Measurements from ENCODE around the gene EGR1.
A peak's percentile ranks its signal among the peaks of the same experiment; 100 is the strongest.

Gene EGR1

GRCh38 chr5:138465261-138466124 is at the start of gene EGR1:
EGR1 (plus strand) TSS chr5:138465479; CDS start chr5:138465762, 283 bp downstream.
- H3K4me3 ChIP-seq (ENCODE audit: low read depth, low read length) = peak within 1 kb of the TSS; percentile 85
- peaks cover 10% of the 10 kb centered on the region for H3K4me1 ChIP-seq (ENCODE audit: control insufficient read depth, insufficient read depth, low read length)
- H3K27ac ChIP-seq (ENCODE audit: low read depth, low read length) = peak within 1 kb of the TSS; percentile 97
- peak within 1 kb of the TSS; percentile 89 for H3K9ac ChIP-seq (ENCODE audit: low read length)
- H3K9me3 ChIP-seq (ENCODE audit: control insufficient read depth, insufficient read depth, low read depth, low read length) = no peaks in the 10 kb centered on the region
- peaks cover 27% of the 10 kb centered on the region for H3K27me3 ChIP-seq (ENCODE audit: control insufficient read depth, insufficient read depth, low read length)
- H3K36me3 ChIP-seq (ENCODE audit: control insufficient read depth, insufficient read depth, low read length) = peaks cover 16% of the 10 kb centered on the region

GRCh38 chr5:138418444-138418843 is 46.8 kb upstream of the EGR1 start:
- Histone ChIP-seq H3K27me3 (ENCODE audit: control insufficient read depth, insufficient read depth, low read length) (no peaks in the 10 kb centered on the region), H3K9ac (ENCODE audit: low read length) (no peak overlapping the region), H3K4me1 (ENCODE audit: control insufficient read depth, insufficient read depth, low read length) (no peaks in the 10 kb centered on the region), H3K27ac (ENCODE audit: low read depth, low read length) (no peak overlapping the region), H3K4me3 (ENCODE audit: low read depth, low read length) (no peak overlapping the region), H3K36me3 (ENCODE audit: control insufficient read depth, insufficient read depth, low read length) (peaks cover 90% of the 10 kb centered on the region), H3K9me3 (ENCODE audit: control insufficient read depth, insufficient read depth, low read depth, low read length) (no peaks in the 10 kb centered on the region)

- Histone ChIP-seq H3K4me3 (ENCODE audit: low read depth, low read length) (no peak overlapping the region), H3K4me1 (ENCODE audit: control insufficient read depth, insufficient read depth, low read length) (no peaks in the 10 kb centered on the region), H3K9ac (ENCODE audit: low read length) (no peak overlapping the region), H3K36me3 (ENCODE audit: control insufficient read depth, insufficient read depth, low read length) (peaks cover 94% of the 10 kb centered on the region), H3K9me3 (ENCODE audit: control insufficient read depth, insufficient read depth, low read depth, low read length) (no peaks in the 10 kb centered on the region), H3K27me3 (ENCODE audit: control insufficient read depth, insufficient read depth, low read length) (no peaks in the 10 kb centered on the region), H3K27ac (ENCODE audit: low read depth, low read length) (no peak overlapping the region; the same call in 1 of the 2 replicates)
Measured at GRCh38 chr5:138425079-138425478, 40.2 kb upstream of the EGR1 start.

GRCh38 chr5:138435943-138436342 is 29.3 kb upstream of the EGR1 start:
- H3K27ac ChIP-seq (ENCODE audit: low read depth, low read length) = no peak overlapping the region
- H3K4me3 ChIP-seq (ENCODE audit: low read depth, low read length) = no peak overlapping the region
- no peaks in the 10 kb centered on the region for H3K9me3 ChIP-seq (ENCODE audit: control insufficient read depth, insufficient read depth, low read depth, low read length)
- peaks cover 18% of the 10 kb centered on the region for H3K4me1 ChIP-seq (ENCODE audit: control insufficient read depth, insufficient read depth, low read length)
- no peak overlapping the region for H3K9ac ChIP-seq (ENCODE audit: low read length)
- H3K27me3 ChIP-seq (ENCODE audit: control insufficient read depth, insufficient read depth, low read length) = no peaks in the 10 kb centered on the region
- H3K36me3 ChIP-seq (ENCODE audit: control insufficient read depth, insufficient read depth, low read length) = peaks cover 55% of the 10 kb centered on the region

GRCh38 chr5:138438003-138438723 is 27.1 kb upstream of the EGR1 start:
- no peaks in the 10 kb centered on the region for H3K9me3 ChIP-seq (ENCODE audit: control insufficient read depth, insufficient read depth, low read depth, low read length)
- H3K27me3 ChIP-seq (ENCODE audit: control insufficient read depth, insufficient read depth, low read length) = no peaks in the 10 kb centered on the region
- H3K9ac ChIP-seq (ENCODE audit: low read length) = peak overlapping the region; percentile 42
- H3K4me1 ChIP-seq (ENCODE audit: control insufficient read depth, insufficient read depth, low read length) = peaks cover 18% of the 10 kb centered on the region
- H3K4me3 ChIP-seq (ENCODE audit: low read depth, low read length) = peak overlapping the region; percentile 76
- H3K36me3 ChIP-seq (ENCODE audit: control insufficient read depth, insufficient read depth, low read length) = peaks cover 32% of the 10 kb centered on the region
- H3K27ac ChIP-seq (ENCODE audit: low read depth, low read length) = no peak overlapping the region

- no peaks in the 10 kb centered on the region for H3K9me3 ChIP-seq (ENCODE audit: control insufficient read depth, insufficient read depth, low read depth, low read length)
- no peak within 1 kb of the TSS for H3K27ac ChIP-seq (ENCODE audit: low read depth, low read length)
- H3K27me3 ChIP-seq (ENCODE audit: control insufficient read depth, insufficient read depth, low read length) = no peaks in the 10 kb centered on the region
- peak within 1 kb of the TSS; percentile 76 for H3K4me3 ChIP-seq (ENCODE audit: low read depth, low read length)
- peaks cover 25% of the 10 kb centered on the region for H3K36me3 ChIP-seq (ENCODE audit: control insufficient read depth, insufficient read depth, low read length)
- H3K4me1 ChIP-seq (ENCODE audit: control insufficient read depth, insufficient read depth, low read length) = peaks cover 18% of the 10 kb centered on the region
- peak within 1 kb of the TSS; percentile 53 for H3K9ac ChIP-seq (ENCODE audit: low read length)
Measured at GRCh38 chr5:138438724-138439476, 26.4 kb upstream of the EGR1 start, which contains the start of gene REEP2. REEP2 (plus strand) TSS chr5:138439057; CDS start chr5:138439209, 152 bp downstream.

GRCh38 chr5:138439477-138440158 is 25.7 kb upstream of the EGR1 start:
- Histone ChIP-seq H3K4me1 (ENCODE audit: control insufficient read depth, insufficient read depth, low read length) (peaks cover 18% of the 10 kb centered on the region), H3K27me3 (ENCODE audit: control insufficient read depth, insufficient read depth, low read length) (no peaks in the 10 kb centered on the region), H3K9me3 (ENCODE audit: control insufficient read depth, insufficient read depth, low read depth, low read length) (no peaks in the 10 kb centered on the region), H3K27ac (ENCODE audit: low read depth, low read length) (no peak overlapping the region), H3K36me3 (ENCODE audit: control insufficient read depth, insufficient read depth, low read length) (peaks cover 23% of the 10 kb centered on the region), H3K4me3 (ENCODE audit: low read depth, low read length) (peak overlapping the region; percentile 76), H3K9ac (ENCODE audit: low read length) (peak overlapping the region; percentile 53)

GRCh38 chr5:138440159-138441073 is 24.9 kb upstream of the EGR1 start:
- H3K4me3 ChIP-seq (ENCODE audit: low read depth, low read length) = peak overlapping the region; percentile 76
- peaks cover 15% of the 10 kb centered on the region for H3K36me3 ChIP-seq (ENCODE audit: control insufficient read depth, insufficient read depth, low read length)
- peak overlapping the region; percentile 30 for H3K9ac ChIP-seq (ENCODE audit: low read length)
- H3K27me3 ChIP-seq (ENCODE audit: control insufficient read depth, insufficient read depth, low read length) = no peaks in the 10 kb centered on the region
- H3K4me1 ChIP-seq (ENCODE audit: control insufficient read depth, insufficient read depth, low read length) = peaks cover 18% of the 10 kb centered on the region
- H3K9me3 ChIP-seq (ENCODE audit: control insufficient read depth, insufficient read depth, low read depth, low read length) = no peaks in the 10 kb centered on the region
- no peak overlapping the region for H3K27ac ChIP-seq (ENCODE audit: low read depth, low read length)

GRCh38 chr5:138441221-138441620 is 24.1 kb upstream of the EGR1 start:
- Histone ChIP-seq H3K9ac (ENCODE audit: low read length) (no peak overlapping the region), H3K9me3 (ENCODE audit: control insufficient read depth, insufficient read depth, low read depth, low read length) (no peaks in the 10 kb centered on the region), H3K4me1 (ENCODE audit: control insufficient read depth, insufficient read depth, low read length) (peaks cover 18% of the 10 kb centered on the region), H3K27ac (ENCODE audit: low read depth, low read length) (no peak overlapping the region), H3K4me3 (ENCODE audit: low read depth, low read length) (no peak overlapping the region), H3K36me3 (ENCODE audit: control insufficient read depth, insufficient read depth, low read length) (peaks cover 7% of the 10 kb centered on the region), H3K27me3 (ENCODE audit: control insufficient read depth, insufficient read depth, low read length) (no peaks in the 10 kb centered on the region)

Data from HUES6 (cell line).